PC-9 (cell line): ENCODE measurements around the gene NEURL1B.

Experiments used
- EZH2 ChIP-seq: fragments of 200-600 bp; sonication (generic); IDR thresholded peaks from 2 replicates; pipeline ENCODE4 v1.8.0; 2017; ENCODE audit warnings: antibody characterized with exemption, low read depth
- TF ChIP-seq, protein P1 (sequence below): fragments of 200-600 bp; sonication (generic); conservative IDR thresholded peaks from 2 replicates; pipeline ENCODE4 v1.6.1; 2017; ENCODE audit warnings: mixed run types, antibody characterized with exemption, mild to moderate bottlenecking, moderate library complexity

DNA sequence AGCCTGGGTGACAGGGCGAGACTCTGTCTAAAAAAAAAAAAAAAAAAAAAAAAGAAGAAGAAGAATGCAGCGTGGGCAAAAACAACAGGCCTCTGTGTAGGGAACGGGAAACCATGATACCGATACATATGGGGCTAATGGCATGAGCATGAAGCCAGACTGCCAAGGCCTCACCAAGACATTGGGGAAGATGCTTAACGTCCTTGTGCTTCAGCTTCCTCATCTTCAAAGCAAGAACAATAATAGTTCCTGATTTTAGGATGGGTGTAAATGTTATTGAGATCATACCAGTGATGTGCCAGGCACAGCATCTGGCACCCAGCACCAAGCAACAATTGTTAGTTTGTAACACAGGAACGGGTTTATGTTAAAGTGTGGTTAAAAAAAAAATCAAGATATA lies 51.4 kb downstream of the NEURL1B start:
- TF ChIP-seq, protein P1, sequence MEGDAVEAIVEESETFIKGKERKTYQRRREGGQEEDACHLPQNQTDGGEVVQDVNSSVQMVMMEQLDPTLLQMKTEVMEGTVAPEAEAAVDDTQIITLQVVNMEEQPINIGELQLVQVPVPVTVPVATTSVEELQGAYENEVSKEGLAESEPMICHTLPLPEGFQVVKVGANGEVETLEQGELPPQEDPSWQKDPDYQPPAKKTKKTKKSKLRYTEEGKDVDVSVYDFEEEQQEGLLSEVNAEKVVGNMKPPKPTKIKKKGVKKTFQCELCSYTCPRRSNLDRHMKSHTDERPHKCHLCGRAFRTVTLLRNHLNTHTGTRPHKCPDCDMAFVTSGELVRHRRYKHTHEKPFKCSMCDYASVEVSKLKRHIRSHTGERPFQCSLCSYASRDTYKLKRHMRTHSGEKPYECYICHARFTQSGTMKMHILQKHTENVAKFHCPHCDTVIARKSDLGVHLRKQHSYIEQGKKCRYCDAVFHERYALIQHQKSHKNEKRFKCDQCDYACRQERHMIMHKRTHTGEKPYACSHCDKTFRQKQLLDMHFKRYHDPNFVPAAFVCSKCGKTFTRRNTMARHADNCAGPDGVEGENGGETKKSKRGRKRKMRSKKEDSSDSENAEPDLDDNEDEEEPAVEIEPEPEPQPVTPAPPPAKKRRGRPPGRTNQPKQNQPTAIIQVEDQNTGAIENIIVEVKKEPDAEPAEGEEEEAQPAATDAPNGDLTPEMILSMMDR: no peak
- TF ChIP-seq EZH2: no peak
